Gastroesophageal sphincter (tissue), 3 donors: Measurements from ENCODE around the gene PEX3.

Experiments
- CTCF ChIP-seq, 4 experiments: fragments of 200-600 bp in 2 of 4; fragments of 450-650 bp in 2 of 4; sonication (generic) in 1 of 4; IDR thresholded peaks; one replicate each; pipeline ENCODE4 v1.5.1; 2017 to 2019; ENCODE audit warnings: antibody characterized with exemption in 4 of 4, mild to moderate bottlenecking in 2 of 4, moderate library complexity in 2 of 4
- EP300 ChIP-seq: sonication (generic); formaldehyde crosslinking; IDR thresholded peaks from one replicate; pipeline ENCODE4 v1.6.1; 2017; ENCODE audit warnings: antibody characterized with exemption, mild to moderate bottlenecking
- POLR2A ChIP-seq, 2 donors: fragments of 450-650 bp; IDR thresholded peaks; one replicate each; pipeline ENCODE4 v1.6.1; 2017; ENCODE audit warnings: antibody characterized with exemption in 2 of 2, mild to moderate bottlenecking in 2 of 2, moderate library complexity in 1 of 2
- POLR2AphosphoS5 ChIP-seq: sonication (generic); formaldehyde crosslinking; IDR thresholded peaks from one replicate; pipeline ENCODE4 v1.6.1; 2017; ENCODE audit warnings: antibody characterized with exemption

GRCh38 chr6:143515766-143516355, 65.3 kb downstream of the PEX3 start:
- TF ChIP-seq CTCF (IDR thresholded peaks at IDR 0.05) = no peak
- no peak for TF ChIP-seq POLR2A (IDR thresholded peaks at IDR 0.05)
- no peak for TF ChIP-seq EP300
- TF ChIP-seq POLR2AphosphoS5 = no peak
